Omental fat pad (tissue), 4 donors: ENCODE measurements around the gene PKLR. TPM values are rescaled to one million over a fixed set of nuclear protein-coding genes. Genes with fewer than 3 reads are reported as not detected.

Experiments used
- ATAC-seq: fragments of 150-250 bp; one replicate; pipeline ENCODE4 v1.9.1; 2016; ENCODE audit warnings: mild to moderate bottlenecking, moderate library complexity; ENCODE audit not compliant: low FRiP score
- DNase-seq: peaks from one replicate; pipeline ENCODE4 v3.0.0-alpha.2; 2019; ENCODE audit warnings: low spot score
- CTCF ChIP-seq, 3 donors: fragments of 450-650 bp; IDR thresholded peaks; one replicate each; pipeline ENCODE4 v1.5.1; 2016 to 2017; ENCODE audit warnings: antibody characterized with exemption in 3 of 3, mild to moderate bottlenecking in 3 of 3, moderate library complexity in 2 of 3
- total RNA-seq, 4 donors: library from RNA; depleted of rRNA; stranded (reverse); fragments of >200 nt; gene quantifications; one replicate each; pipeline ENCODE4 v1.1.0, GENCODE V29; 2016

The PKLR gene
- total RNA-seq, 4 donors from 2014 or later = not detected

GRCh38 chr1:155285063-155285462, 16.2 kb downstream of the PKLR start:
- DNase-seq (no peak), ATAC-seq (no peak)
- TF ChIP-seq CTCF (IDR thresholded peaks at IDR 0.05) = no peak

DNA sequence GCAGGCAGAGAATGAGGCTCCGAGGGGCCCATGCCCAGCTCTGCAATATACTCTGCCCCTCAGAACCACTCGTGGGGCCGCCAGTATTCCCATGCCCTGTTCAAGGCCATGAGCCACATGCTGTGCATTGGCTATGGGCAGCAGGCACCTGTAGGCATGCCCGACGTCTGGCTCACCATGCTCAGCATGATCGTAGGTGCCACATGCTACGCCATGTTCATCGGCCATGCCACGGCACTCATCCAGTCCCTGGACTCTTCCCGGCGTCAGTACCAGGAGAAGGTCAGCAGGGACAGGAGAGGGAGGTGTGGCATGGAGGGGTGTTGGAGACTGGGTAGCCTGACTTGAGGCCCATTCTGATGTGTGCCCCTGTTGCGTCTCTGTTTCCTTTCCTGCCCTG, 16.8 kb downstream of the PKLR start:
- DNase-seq (no peak), ATAC-seq (no peak)
- no peak for TF ChIP-seq CTCF (IDR thresholded peaks at IDR 0.05)

- DNase-seq (no peak), ATAC-seq (no peak)
- no peak for TF ChIP-seq CTCF (IDR thresholded peaks at IDR 0.05)
Observed at GRCh38 chr1:155282488-155283091, 18.6 kb downstream of the PKLR start.

- no peak for DNase-seq
- no peak for TF ChIP-seq CTCF (IDR thresholded peaks at IDR 0.05)
- ATAC-seq = no peak
Observed at GRCh38 chr1:155279268-155279667, 22.0 kb downstream of the PKLR start.

DNA sequence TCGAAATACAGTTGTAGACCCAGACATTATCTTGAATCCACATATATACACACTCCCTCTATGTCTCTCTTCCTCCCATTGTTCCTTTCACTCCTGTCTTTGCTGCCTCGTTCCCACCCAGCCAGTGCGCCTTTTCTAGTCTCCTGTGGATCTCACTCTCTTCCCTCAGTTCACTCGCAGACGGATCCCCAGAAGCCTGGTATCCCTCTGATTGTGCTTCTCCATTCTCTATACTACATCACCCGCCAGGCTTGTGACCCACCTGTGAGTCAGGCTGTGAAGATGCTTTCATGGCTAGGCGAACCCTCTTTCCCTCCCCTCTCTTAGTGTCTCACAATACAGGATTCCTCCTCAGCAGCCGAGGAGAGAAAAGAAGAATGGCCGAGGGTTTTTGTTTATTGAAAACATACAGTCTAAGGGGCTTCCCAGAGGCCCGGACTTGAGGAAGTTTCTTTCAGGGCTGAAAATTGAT, 22.5 kb downstream of the PKLR start:
- no peak for TF ChIP-seq CTCF (IDR thresholded peaks at IDR 0.05)
- ATAC-seq (no peak), DNase-seq (no peak)

- DNase-seq (peak; percentile 69), ATAC-seq (peak; percentile 5)
- TF ChIP-seq CTCF (IDR thresholded peaks at IDR 0.05) = no peak
Observed at GRCh38 chr1:155277902-155278688, 23.1 kb downstream of the PKLR start.
